Ascending aorta (tissue), 2 donors: ENCODE results near the gene ACSM6. TPM values are rescaled to one million over a fixed set of nuclear protein-coding genes. Genes with fewer than 3 reads are reported as not detected.

Experiments
- DNase-seq, 2 donors: peaks; one replicate each; pipeline ENCODE4 v3.0.0-alpha.2; 2019; ENCODE audit warnings: low spot score in 2 of 2
- H3K27ac ChIP-seq, 2 donors: fragments of 200-600 bp; sonication (generic); one replicate each; pipeline ENCODE4 v1.5.1; 2016 to 2017; ENCODE audit warnings: mild to moderate bottlenecking in 1 of 2
- H3K27me3 ChIP-seq: fragments of 200-600 bp; sonication (generic); one replicate; pipeline ENCODE4 v1.5.1; 2017
- H3K36me3 ChIP-seq, 2 donors: fragments of 200-600 bp; sonication (generic); one replicate each; pipeline ENCODE4 v1.5.1; 2016
- H3K4me1 ChIP-seq, 2 donors: fragments of 200-600 bp; sonication (generic); one replicate each; pipeline ENCODE4 v1.5.1; 2016 to 2017; ENCODE audit warnings: mild to moderate bottlenecking in 1 of 2
- H3K4me3 ChIP-seq, 2 donors: fragments of 200-600 bp; sonication (generic); one replicate each; pipeline ENCODE4 v1.5.1; 2016 to 2017; ENCODE audit warnings: mild to moderate bottlenecking in 1 of 2
- H3K9me3 ChIP-seq, 2 donors: fragments of 200-600 bp; sonication (generic); one replicate each; pipeline ENCODE4 v1.5.1; 2016
- CTCF ChIP-seq, 3 experiments: fragments of 200-600 bp in 2 of 3; fragments of 450-650 bp in 1 of 3; sonication (generic) in 2 of 3; IDR thresholded peaks; one replicate each; pipeline ENCODE4 v1.5.1; 2016 to 2019; ENCODE audit warnings: antibody characterized with exemption in 3 of 3, mild to moderate bottlenecking in 1 of 3, moderate library complexity in 1 of 3
- intact Hi-C: fragments of 100-400 bp; cut with DNase I; formaldehyde crosslinking; loops from one replicate; pipeline ENCODE4 v1.15.1; 2023
- total RNA-seq: library from RNA; depleted of rRNA; stranded (reverse); fragments of >200 nt; gene quantifications from one replicate; pipeline ENCODE4 v1.1.0, GENCODE V29; 2016

ACSM6 gene
- total RNA-seq, 1 donor from 2014 or later: not detected

DNA sequence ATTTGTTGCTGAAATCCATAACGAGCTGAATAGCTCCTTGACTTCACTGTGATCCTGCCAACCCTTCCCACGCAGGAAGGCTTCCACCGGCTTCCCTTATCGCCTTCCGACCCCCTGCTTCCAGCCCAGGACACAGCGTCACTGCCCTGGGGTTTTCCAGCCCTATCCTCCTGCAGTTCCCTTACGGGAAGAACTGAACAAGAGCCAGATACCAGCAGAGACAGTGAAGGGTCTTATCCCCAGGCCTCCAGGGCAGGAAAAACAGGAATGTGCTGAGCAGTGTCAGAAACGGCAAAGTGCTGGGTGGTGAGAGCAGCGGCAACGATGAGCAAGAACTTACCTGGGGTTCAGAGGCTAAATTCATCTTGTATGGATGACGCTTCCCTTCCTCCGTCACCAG lies 74.4 kb downstream of the ACSM6 start:
- H3K9me3 ChIP-seq: no peaks in the 10 kb centered on the region
- DNase-seq: peak in 1 of 2 donors; percentile 82
- intact Hi-C loops: no loop called here
- no peaks in the 10 kb centered on the region for H3K27me3 ChIP-seq
- H3K27ac ChIP-seq: peak overlapping the region; percentile 74 to 84
- H3K4me3 ChIP-seq: peak overlapping the region in 1 of 2 donors; percentile 15
- H3K36me3 ChIP-seq: peaks cover 3 to 32% of the 10 kb centered on the region in 2 donors
- no peak for TF ChIP-seq CTCF (IDR thresholded peaks at IDR 0.05)
- H3K4me1 ChIP-seq: peaks cover 10 to 53% of the 10 kb centered on the region in 2 donors

GRCh38 chr10:95273393-95274312 lies 79.6 kb downstream of the ACSM6 start:
- H3K4me3 ChIP-seq: peak overlapping the region; percentile 27 to 39
- intact Hi-C loops: loop anchor here (2.0 kb wide), 1 partner anchor 17 kb away; the partner anchor contains the start of gene PDLIM1
- H3K36me3 ChIP-seq: peaks cover 0 to 22% of the 10 kb centered on the region in 2 donors
- H3K27me3 ChIP-seq: no peaks in the 10 kb centered on the region
- peaks cover 14 to 66% of the 10 kb centered on the region in 2 donors for H3K4me1 ChIP-seq
- DNase-seq: peak in 1 of 2 donors; percentile 85
- H3K9me3 ChIP-seq: no peaks in the 10 kb centered on the region
- peak overlapping the region; percentile 87 to 95 for H3K27ac ChIP-seq
- no peak for TF ChIP-seq CTCF (IDR thresholded peaks at IDR 0.05)

GRCh38 chr10:95275726-95276366 lies 81.8 kb downstream of the ACSM6 start:
- no peak overlapping the region for H3K4me3 ChIP-seq

DNA sequence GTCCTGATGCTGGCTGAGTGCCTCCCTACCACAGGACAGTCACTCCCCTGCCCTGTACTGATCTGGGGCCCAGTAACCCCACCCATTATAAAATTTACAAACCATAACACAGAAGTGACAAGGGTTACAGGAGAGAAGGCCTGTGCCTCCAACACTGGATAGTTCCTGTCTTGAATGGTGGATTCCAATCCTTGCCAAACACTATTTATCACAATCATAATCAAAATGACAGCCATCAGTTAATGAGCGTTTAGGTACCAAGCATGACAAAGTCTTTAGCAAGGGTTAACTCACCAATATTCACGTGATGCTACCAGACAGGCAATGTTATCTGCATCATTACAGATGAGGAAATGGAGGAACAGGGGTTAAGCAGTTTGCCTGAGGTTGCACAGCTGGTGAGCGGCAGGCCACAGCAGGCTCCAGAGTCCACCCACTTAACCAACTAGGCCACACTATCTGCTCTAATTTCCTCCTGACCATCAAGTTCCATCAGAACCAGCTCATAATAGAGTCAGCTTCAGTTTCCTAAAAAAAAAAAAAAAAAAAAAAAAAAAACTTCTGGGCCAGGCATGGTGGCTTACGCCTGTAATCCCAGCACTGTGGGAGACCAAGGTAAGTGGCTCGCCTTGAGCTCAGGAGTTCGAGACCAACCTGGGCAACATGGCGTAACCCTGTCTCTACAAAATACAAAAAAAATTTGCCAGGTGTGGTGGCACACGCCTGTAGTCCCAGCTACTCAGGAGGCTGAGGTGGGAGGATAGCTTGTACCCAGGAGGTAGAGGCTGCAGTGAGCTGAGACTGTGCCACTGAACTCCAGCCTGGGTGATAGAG lies 82.5 kb downstream of the ACSM6 start:
- H3K27ac ChIP-seq: peak overlapping the region; percentile 87 to 95
- H3K9me3 ChIP-seq: no peaks in the 10 kb centered on the region
- H3K36me3 ChIP-seq: peaks cover 0 to under 1% of the 10 kb centered on the region in 2 donors
- TF ChIP-seq CTCF (IDR thresholded peaks at IDR 0.05): no peak
- intact Hi-C loops: no loop called here
- no peaks in the 10 kb centered on the region for H3K27me3 ChIP-seq
- H3K4me1 ChIP-seq: peaks cover 19 to 80% of the 10 kb centered on the region in 2 donors
- DNase-seq: no peak
- no peak overlapping the region for H3K4me3 ChIP-seq

More at GRCh38 chr10:95275726-95276366, 81.8 kb downstream of the ACSM6 start:
- intact Hi-C loops: no loop called here
- Histone ChIP-seq H3K27ac (peak overlapping the region; percentile 87 to 95), H3K4me1 (peaks cover 19 to 79% of the 10 kb centered on the region in 2 donors), H3K9me3 (no peaks in the 10 kb centered on the region), H3K27me3 (no peaks in the 10 kb centered on the region), H3K36me3 (peaks cover 0 to 8% of the 10 kb centered on the region in 2 donors)
- no peak for DNase-seq
- TF ChIP-seq CTCF (IDR thresholded peaks at IDR 0.05): no peak

DNA sequence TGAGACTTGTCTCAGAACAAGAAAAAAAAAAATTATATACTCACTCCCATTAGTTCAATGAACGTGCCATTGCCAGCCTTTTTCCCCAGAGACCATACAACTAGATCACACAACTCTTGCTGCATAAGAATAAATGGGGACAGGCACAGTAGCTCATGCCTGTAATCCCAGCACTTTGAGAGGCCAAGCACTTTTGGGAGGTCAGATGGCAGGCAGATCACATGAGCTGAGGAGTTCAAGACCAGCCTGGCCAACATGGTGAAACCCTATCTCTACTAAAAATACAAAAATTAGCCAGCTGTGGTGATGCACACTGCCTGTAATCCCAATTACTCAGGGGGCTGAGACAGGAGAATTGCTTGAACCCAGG lies 83.1 kb downstream of the ACSM6 start:
- H3K9me3 ChIP-seq: no peaks in the 10 kb centered on the region
- H3K4me3 ChIP-seq: no peak overlapping the region
- H3K27me3 ChIP-seq: no peaks in the 10 kb centered on the region
- H3K4me1 ChIP-seq: peaks cover 19 to 80% of the 10 kb centered on the region in 2 donors
- intact Hi-C loops: no loop called here
- H3K36me3 ChIP-seq: no peaks in the 10 kb centered on the region
- TF ChIP-seq CTCF (IDR thresholded peaks at IDR 0.05): no peak
- no peak for DNase-seq
- H3K27ac ChIP-seq: peak overlapping the region; percentile 87 to 95
